ENCODE results near the gene PTGR3. TPM values are rescaled to one million over a fixed set of nuclear protein-coding genes. Genes with fewer than 3 reads are reported as not detected.
A peak's percentile ranks its signal among the peaks of the same experiment; 100 is the strongest.

Gene PTGR3
- total RNA-seq, 1 donor from 2014 or later, result 6.8 TPM

DNA sequence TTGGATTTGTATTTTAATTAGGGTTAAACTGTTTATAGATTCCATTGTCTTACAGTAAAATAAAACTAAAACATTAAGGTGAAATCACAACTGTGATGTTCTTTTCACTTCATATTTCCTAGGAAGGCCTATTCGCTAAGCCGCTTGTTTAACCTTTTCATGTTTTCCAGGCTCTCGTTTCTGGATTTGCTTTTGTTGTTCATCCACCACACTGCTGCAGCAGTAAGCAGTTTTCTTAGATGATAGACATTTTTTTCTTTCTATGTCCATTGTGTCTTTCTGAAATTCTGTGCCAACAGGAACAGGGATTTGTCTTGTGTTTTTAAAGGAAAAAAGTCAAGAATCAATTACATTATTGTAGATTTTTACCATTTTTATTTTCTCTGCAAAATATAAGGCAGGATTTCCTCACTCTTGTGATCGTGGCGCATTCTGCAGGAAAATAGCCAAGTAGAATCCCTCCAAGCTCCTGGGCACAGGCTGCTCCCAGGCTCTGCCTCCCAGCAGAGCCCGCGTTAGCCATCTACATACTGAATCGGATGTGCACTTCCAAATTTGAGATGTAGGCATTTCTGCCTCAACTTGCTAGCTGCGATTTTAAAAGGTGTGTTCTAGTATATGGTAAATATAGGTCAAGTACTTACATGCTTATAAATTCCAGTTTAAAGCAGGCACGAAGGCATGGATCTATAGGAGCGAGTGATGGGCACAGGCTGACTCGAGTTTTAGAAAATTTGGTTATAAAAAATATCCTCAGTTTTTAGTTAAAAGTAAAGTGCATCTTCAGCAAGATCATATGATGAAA is 11.8 kb upstream of the PTGR3 start:
- no peak for FAIRE-seq
- Histone ChIP-seq H3K27me3 (ENCODE audit: control insufficient read depth, insufficient read depth, low read length) (no peaks in the 10 kb centered on the region), H3K4me3 (ENCODE audit: low read depth, low read length) (no peak overlapping the region), H3K36me3 (ENCODE audit: control insufficient read depth, insufficient read depth, low read length) (no peaks in the 10 kb centered on the region)
- TF ChIP-seq, protein P1, sequence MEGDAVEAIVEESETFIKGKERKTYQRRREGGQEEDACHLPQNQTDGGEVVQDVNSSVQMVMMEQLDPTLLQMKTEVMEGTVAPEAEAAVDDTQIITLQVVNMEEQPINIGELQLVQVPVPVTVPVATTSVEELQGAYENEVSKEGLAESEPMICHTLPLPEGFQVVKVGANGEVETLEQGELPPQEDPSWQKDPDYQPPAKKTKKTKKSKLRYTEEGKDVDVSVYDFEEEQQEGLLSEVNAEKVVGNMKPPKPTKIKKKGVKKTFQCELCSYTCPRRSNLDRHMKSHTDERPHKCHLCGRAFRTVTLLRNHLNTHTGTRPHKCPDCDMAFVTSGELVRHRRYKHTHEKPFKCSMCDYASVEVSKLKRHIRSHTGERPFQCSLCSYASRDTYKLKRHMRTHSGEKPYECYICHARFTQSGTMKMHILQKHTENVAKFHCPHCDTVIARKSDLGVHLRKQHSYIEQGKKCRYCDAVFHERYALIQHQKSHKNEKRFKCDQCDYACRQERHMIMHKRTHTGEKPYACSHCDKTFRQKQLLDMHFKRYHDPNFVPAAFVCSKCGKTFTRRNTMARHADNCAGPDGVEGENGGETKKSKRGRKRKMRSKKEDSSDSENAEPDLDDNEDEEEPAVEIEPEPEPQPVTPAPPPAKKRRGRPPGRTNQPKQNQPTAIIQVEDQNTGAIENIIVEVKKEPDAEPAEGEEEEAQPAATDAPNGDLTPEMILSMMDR (IDR thresholded peaks at IDR 0.05; ENCODE audit: insufficient read depth, low read length, severe bottlenecking), result no peak
- peak; percentile 57 for DNase-seq (ENCODE audit: low read depth)

DNA sequence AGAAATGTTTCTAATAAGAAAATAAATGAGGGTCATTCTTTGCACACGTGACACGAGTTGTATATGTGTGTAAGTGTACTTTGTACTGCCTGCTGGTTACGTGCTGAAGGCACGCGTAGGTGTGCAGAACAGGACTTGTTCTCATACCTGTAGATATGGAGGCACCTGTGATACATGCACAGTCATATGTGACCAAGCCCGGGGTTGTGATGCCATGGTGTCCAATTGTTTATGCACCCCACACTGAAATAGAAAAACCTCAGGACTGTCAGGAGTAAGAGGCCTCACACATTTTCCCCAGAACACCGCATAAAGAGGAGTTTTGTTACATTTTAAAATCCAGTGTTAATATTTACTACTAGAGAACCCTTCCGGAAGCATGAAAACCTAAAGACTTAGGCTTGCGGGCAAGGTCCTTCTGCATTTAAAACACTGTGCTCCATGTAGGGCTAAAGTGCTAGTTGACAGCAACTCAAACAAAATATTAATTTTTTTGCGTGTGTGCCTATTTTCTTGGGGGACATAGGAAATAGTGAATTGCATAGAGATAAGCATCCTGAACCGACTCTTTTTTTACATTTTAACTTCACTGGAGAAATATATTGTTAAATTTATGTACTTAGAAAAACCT is 10.9 kb upstream of the PTGR3 start:
- Histone ChIP-seq H3K36me3 (ENCODE audit: control insufficient read depth, insufficient read depth, low read length) (no peaks in the 10 kb centered on the region), H3K4me3 (ENCODE audit: low read depth, low read length) (no peak overlapping the region), H3K27me3 (ENCODE audit: control insufficient read depth, insufficient read depth, low read length) (no peaks in the 10 kb centered on the region)
- DNase-seq (ENCODE audit: low read depth) (no peak), FAIRE-seq (no peak)
- TF ChIP-seq, protein P1 (IDR thresholded peaks at IDR 0.05; ENCODE audit: insufficient read depth, low read length, severe bottlenecking), result no peak

DNA sequence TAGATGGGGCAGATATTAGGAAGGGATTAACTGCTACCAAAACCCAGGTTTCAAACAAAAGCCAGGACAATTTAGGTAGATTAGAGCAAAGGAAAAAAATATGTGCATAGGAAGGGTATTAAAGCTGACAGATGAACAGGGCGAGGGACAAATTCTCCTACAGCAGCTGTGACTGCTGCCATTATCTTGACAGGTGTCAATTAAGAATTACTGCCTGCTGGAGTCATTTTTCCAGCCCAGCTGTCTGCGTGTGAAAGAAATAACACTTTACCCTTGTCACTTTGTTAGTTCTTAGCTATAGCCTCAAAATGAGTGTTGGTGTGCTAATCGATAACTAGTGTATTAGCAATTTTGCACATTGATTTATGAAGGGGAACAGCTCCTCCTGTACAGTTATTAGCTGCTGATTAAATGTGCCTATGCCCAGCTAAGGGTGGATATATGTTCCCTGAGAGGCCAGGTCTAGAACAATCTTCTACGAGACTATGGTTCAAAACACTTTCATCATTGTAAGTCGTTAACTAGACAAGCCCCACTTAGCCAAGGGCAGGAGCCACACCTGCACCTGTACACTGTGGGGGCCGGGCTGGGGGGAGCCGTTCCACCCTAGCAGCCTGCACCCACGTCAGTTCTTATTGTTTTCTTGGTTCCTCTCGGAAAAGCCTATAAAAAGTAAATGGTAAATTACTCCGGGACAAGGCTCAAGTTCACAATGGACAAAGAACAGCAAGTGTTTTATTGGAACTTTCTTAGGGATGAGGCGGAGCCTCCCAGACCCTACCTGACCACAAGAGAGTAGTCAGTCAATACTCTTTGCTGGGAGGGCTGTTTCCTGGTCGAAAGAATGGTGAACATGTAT is 9.4 kb upstream of the PTGR3 start:
- no peak overlapping the region for H3K4me3 ChIP-seq (ENCODE audit: low read depth, low read length)
- DNase-seq (ENCODE audit: low read depth) (no peak), FAIRE-seq (no peak)
- no peaks in the 10 kb centered on the region for H3K36me3 ChIP-seq (ENCODE audit: control insufficient read depth, insufficient read depth, low read length)
- H3K27me3 ChIP-seq (ENCODE audit: control insufficient read depth, insufficient read depth, low read length), result no peaks in the 10 kb centered on the region
- TF ChIP-seq, protein P1 (IDR thresholded peaks at IDR 0.05; ENCODE audit: insufficient read depth, low read length, severe bottlenecking), result no peak

DNA sequence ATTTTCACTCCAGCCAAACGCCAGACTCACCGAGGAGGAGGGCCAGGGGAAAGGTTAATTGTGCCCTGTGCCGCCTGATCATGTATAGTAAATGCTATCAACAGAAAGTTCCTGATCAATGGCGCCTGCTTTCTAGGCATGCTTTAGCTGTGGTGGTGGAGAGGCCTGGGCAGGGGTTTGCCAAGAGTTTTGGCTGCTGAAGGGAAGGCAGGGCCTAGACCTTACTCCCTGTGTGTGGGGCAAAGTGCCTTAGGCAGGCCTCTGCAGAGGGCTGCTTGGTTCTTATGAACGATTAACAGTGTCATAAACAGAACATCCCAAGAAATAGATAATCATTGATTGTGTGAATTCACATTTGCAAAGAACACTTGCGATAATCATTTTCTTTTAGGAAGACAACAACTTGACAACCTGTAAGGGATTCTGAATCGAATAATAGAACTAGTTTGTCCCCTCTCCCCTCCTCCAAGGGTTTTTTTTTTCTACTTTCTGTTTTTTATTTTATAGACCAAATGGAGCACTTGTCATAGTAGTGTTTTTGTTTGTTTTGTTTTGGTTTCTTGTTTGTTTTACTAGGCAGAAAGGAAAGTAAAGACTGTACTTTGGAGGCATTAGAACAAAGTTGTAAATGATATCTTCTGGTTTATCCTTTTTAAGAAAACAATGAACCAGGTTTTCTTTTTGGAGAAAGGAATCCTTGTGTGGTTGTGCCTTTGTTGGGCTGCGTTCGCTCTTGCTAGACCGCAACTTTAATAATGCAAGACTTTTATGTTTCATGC is 8.2 kb upstream of the PTGR3 start:
- Histone ChIP-seq H3K4me3 (ENCODE audit: low read depth, low read length) (no peak overlapping the region), H3K27me3 (ENCODE audit: control insufficient read depth, insufficient read depth, low read length) (no peaks in the 10 kb centered on the region), H3K36me3 (ENCODE audit: control insufficient read depth, insufficient read depth, low read length) (no peaks in the 10 kb centered on the region)
- no peak for DNase-seq (ENCODE audit: low read depth)
- TF ChIP-seq, protein P1 (IDR thresholded peaks at IDR 0.05; ENCODE audit: insufficient read depth, low read length, severe bottlenecking), result no peak
- no peak for FAIRE-seq

DNA sequence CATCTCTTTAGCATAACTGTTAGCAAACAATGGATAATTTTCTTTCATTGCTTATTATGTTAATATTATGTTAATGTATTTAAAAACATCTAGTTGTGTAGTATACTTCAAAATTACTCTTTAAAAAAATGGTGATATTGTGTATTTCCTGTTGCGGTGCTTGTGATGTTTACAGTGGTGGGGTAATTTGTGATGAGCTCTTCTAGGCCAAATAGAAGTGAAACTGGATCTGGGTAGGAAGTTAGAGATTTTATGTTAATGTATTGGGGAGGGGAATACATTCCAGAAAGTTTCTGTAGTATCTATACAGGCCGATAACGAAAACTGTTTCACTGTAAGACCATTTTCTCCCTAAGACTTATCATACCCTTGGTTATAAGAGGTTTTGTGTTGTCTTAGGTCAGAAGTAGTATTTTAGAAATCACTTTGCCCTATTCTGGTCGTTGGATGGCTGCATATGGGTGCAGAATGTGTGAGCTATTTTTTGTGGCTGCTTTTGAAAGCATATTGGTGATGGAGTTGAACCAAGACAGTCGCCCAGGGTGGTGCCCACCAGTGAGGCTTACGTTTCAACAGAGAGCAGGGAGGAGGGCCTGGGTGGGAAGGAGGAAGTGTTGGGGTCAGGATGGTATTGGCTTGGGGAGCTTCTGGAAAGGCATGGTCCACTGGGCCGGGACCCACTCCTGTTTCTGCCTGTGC is 7.4 kb upstream of the PTGR3 start:
- Histone ChIP-seq H3K36me3 (ENCODE audit: control insufficient read depth, insufficient read depth, low read length) (no peaks in the 10 kb centered on the region), H3K4me3 (ENCODE audit: low read depth, low read length) (no peak overlapping the region), H3K27me3 (ENCODE audit: control insufficient read depth, insufficient read depth, low read length) (no peaks in the 10 kb centered on the region)
- TF ChIP-seq, protein P1 (IDR thresholded peaks at IDR 0.05; ENCODE audit: insufficient read depth, low read length, severe bottlenecking), result no peak
- DNase-seq (ENCODE audit: low read depth) (no peak), FAIRE-seq (peak; percentile 83)
